K562 (cell line): ENCODE measurements around the gene SH3BGRL3. TPM values are rescaled to one million over a fixed set of nuclear protein-coding genes. Genes with fewer than 3 reads are reported as not detected.

ENCODE experiments used
- BRD4 ChIP-seq: fragments of 200-600 bp; sonication (generic); IDR thresholded peaks from 2 replicates; pipeline ENCODE4 v1.6.1; 2017; ENCODE audit warnings: inconsistent platforms
- CBX3 ChIP-seq, 2 experiments: IDR thresholded peaks; 1 replicate in 1 of 2; 2 replicates in 1 of 2; pipeline ENCODE4 v1.6.1; 2012; ENCODE audit warnings: inconsistent platforms in 2 of 2, low read length in 2 of 2, borderline replicate concordance in 1 of 2, control low read depth in 1 of 2
- EGR1 ChIP-seq: fragments of 450-650 bp; conservative IDR thresholded peaks from 2 replicates; pipeline ENCODE4 v1.6.1; 2017; ENCODE audit warnings: mild to moderate bottlenecking
- KAT2B ChIP-seq: IDR thresholded peaks from one replicate; pipeline ENCODE4 v1.6.1; 2012; ENCODE audit warnings: low read depth, mild to moderate bottlenecking, control low read depth, inconsistent platforms, low read length, moderate library complexity
- MCM7 ChIP-seq, 2 experiments: fragments of 450-650 bp; IDR thresholded peaks; 2 replicates each; pipeline ENCODE4 v1.6.1; 2016 to 2018
- MTF1 ChIP-seq: fragments of 250-450 bp; sonication (Bioruptor Pico); IDR thresholded peaks from 2 replicates; pipeline ENCODE4 v1.9.0; 2021; ENCODE audit warnings: moderate library complexity, mild to moderate bottlenecking, inconsistent platforms, borderline replicate concordance
- NR1H2 ChIP-seq: sonication (generic); formaldehyde crosslinking; IDR thresholded peaks from 2 replicates; pipeline ENCODE4 v1.4.0; 2020; ENCODE audit warnings: mild to moderate bottlenecking, missing genetic modification reagents
- RCOR1 ChIP-seq, 2 experiments: IDR thresholded peaks; 2 replicates each; pipeline ENCODE4 v1.6.1; 2012; ENCODE audit warnings: low read depth in 2 of 2, low read length in 2 of 2, borderline replicate concordance in 1 of 2, improper control_type of control experiment in 1 of 2
- SAFB ChIP-seq: fragments of 200-400 bp; formaldehyde crosslinking; IDR thresholded peaks from 2 replicates; pipeline ENCODE4 v1.6.1; 2017; ENCODE audit warnings: low read depth, low read length, borderline replicate concordance
- SIN3B ChIP-seq: fragments of 450-650 bp; IDR thresholded peaks from 2 replicates; pipeline ENCODE4 v1.6.1; 2017; ENCODE audit warnings: low read depth, mild to moderate bottlenecking, moderate library complexity
- VEZF1 ChIP-seq: fragments of 200-800 bp; sonication (Bioruptor generic); IDR thresholded peaks from 2 replicates; pipeline ENCODE4 v1.6.1; 2017; ENCODE audit warnings: missing genetic modification characterization, missing compliant biosample characterization
- ZBTB11 ChIP-seq, 3 experiments: fragments of 200-800 bp in 1 of 3; fragments of 250-450 bp in 1 of 3; fragments of 450-650 bp in 1 of 3; sonication (Bioruptor Pico) in 1 of 3; sonication (Bioruptor generic) in 1 of 3; formaldehyde crosslinking in 1 of 3; IDR thresholded peaks; 2 replicates each; pipeline versions ENCODE4 v1.6.1 to v1.8.0; 2016 to 2022; ENCODE audit warnings: mild to moderate bottlenecking in 2 of 3, missing genetic modification characterization in 2 of 3, missing compliant biosample characterization in 1 of 3, moderate library complexity in 1 of 3
- ZFP36 ChIP-seq: fragments of 150-350 bp; IDR thresholded peaks from 2 replicates; pipeline ENCODE4 v1.6.1; 2018; ENCODE audit warnings: low read length, low read depth; ENCODE audit not compliant: partially characterized antibody
- ZNF583 ChIP-seq: fragments of 250-450 bp; sonication (Bioruptor Pico); IDR thresholded peaks from 2 replicates; pipeline ENCODE4 v1.4.0; 2020
- ZNF696 ChIP-seq: fragments of 250-450 bp; sonication (Bioruptor Pico); conservative IDR thresholded peaks from 2 replicates; pipeline ENCODE4 v1.4.0; 2020; ENCODE audit warnings: mild to moderate bottlenecking, moderate library complexity
- polyA plus RNA-seq, 8 experiments: library from polyadenylated mRNA; depleted of rRNA in 4 of 8; stranded (reverse) in 5 of 8; unstranded in 3 of 8; fragments of >200 nt; fragmentation: Nextera tagmentation in 2 of 8; fragmentation: Illumina TruSeq in 1 of 8; extraction: Ambion mirVana in 2 of 8; extraction: Trizol in 1 of 8; gene quantifications; 2 replicates each; pipeline versions ENCODE4 v1.2.1 to v1.2.3, GENCODE V29; 2011 to 2014; ENCODE audit warnings: inconsistent platforms in 1 of 8, missing spikeins in 1 of 8
- total RNA-seq, 7 experiments: library from RNA; depleted of rRNA in 6 of 7; stranded (reverse); fragments of >200 nt in 6 of 7; fragmentation: Illumina TruSeq in 2 of 7; extraction: Trizol in 2 of 7; gene quantifications; 2 replicates each; pipeline versions ENCODE4 v1.2.1 to v1.2.3, GENCODE V29; 2011 to 2021; ENCODE audit warnings: low replicate concordance in 1 of 7
- TF ChIP-seq, protein P1 (sequence below): conservative IDR thresholded peaks from 2 replicates; pipeline ENCODE4 v1.6.1; 2011; ENCODE audit warnings: low read depth, mild to moderate bottlenecking, low read length; ENCODE audit not compliant: control insufficient read depth
- TF ChIP-seq, protein P2 (sequence below): fragments of 450-650 bp; formaldehyde crosslinking; IDR thresholded peaks from 2 replicates; pipeline ENCODE4 v1.4.0; 2022; ENCODE audit warnings: missing genetic modification characterization
- TF ChIP-seq, protein P3 (sequence below): IDR thresholded peaks from 2 replicates; pipeline ENCODE4 v1.6.1; 2016; ENCODE audit warnings: missing genetic modification characterization, missing compliant biosample characterization

SH3BGRL3 gene
- total and polyA plus RNA-seq, 9 of the 15 experiments (the other 6 are each of a cell fraction or from before 2014, with no cell fraction given): 30.3 to 140 (median 54.2) TPM

GRCh38 chr1:26317612-26318337 lies 37.9 kb downstream of the SH3BGRL3 start, which contains the start of gene CD52 (continued):
- TF ChIP-seq VEZF1 (CRISPR knock-in tag) (peak; percentile 60), NR1H2 (no peak), SIN3B (no peak), ZNF696 (CRISPR knock-in tag) (no peak), CBX3 (IDR thresholded peaks at IDR 0.05; ENCODE audit: borderline replicate concordance in 1 of 2, low read length in 2 of 2) (no peak), KAT2B (no peak), RCOR1 (IDR thresholded peaks at IDR 0.05; ENCODE audit: borderline replicate concordance in 1 of 2, low read depth in 2 of 2, low read length in 2 of 2) (peak in 1 of 2 experiments; percentile 48; a peak in 1 of 4 replicates), ZFP36 (peak; percentile 24), BRD4 (no peak), ZBTB11 (CRISPR knock-in tag; IDR thresholded peaks at IDR 0.05) (peak in 1 of 3 experiments; percentile 29; a peak in 1 of 6 replicates), SAFB (no peak), MCM7 (IDR thresholded peaks at IDR 0.05) (no peak), MTF1 (CRISPR knock-in tag) (no peak), EGR1 (peak; percentile 75), ZNF583 (CRISPR knock-in tag) (no peak)
- TF ChIP-seq, protein P1, sequence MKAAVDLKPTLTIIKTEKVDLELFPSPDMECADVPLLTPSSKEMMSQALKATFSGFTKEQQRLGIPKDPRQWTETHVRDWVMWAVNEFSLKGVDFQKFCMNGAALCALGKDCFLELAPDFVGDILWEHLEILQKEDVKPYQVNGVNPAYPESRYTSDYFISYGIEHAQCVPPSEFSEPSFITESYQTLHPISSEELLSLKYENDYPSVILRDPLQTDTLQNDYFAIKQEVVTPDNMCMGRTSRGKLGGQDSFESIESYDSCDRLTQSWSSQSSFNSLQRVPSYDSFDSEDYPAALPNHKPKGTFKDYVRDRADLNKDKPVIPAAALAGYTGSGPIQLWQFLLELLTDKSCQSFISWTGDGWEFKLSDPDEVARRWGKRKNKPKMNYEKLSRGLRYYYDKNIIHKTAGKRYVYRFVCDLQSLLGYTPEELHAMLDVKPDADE: 0 out of 2 replicates have a peak, but pooled peaks have one; percentile 8
- TF ChIP-seq, protein P2, sequence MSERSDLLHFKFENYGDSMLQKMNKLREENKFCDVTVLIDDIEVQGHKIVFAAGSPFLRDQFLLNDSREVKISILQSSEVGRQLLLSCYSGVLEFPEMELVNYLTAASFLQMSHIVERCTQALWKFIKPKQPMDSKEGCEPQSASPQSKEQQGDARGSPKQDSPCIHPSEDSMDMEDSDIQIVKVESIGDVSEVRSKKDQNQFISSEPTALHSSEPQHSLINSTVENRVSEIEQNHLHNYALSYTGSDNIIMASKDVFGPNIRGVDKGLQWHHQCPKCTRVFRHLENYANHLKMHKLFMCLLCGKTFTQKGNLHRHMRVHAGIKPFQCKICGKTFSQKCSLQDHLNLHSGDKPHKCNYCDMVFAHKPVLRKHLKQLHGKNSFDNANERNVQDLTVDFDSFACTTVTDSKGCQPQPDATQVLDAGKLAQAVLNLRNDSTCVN (CRISPR knock-in tag): no peak
- TF ChIP-seq, protein P3, sequence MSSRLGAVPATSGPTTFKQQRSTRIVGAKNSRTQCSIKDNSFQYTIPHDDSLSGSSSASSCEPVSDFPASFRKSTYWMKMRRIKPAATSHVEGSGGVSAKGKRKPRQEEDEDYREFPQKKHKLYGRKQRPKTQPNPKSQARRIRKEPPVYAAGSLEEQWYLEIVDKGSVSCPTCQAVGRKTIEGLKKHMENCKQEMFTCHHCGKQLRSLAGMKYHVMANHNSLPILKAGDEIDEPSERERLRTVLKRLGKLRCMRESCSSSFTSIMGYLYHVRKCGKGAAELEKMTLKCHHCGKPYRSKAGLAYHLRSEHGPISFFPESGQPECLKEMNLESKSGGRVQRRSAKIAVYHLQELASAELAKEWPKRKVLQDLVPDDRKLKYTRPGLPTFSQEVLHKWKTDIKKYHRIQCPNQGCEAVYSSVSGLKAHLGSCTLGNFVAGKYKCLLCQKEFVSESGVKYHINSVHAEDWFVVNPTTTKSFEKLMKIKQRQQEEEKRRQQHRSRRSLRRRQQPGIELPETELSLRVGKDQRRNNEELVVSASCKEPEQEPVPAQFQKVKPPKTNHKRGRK (tag): no peak
